ENCODE measurements around the gene DNLZ.

GRCh38 chr9:136313111-136314055 is 50.2 kb downstream of the DNLZ start:
- TF ChIP-seq, protein P1, sequence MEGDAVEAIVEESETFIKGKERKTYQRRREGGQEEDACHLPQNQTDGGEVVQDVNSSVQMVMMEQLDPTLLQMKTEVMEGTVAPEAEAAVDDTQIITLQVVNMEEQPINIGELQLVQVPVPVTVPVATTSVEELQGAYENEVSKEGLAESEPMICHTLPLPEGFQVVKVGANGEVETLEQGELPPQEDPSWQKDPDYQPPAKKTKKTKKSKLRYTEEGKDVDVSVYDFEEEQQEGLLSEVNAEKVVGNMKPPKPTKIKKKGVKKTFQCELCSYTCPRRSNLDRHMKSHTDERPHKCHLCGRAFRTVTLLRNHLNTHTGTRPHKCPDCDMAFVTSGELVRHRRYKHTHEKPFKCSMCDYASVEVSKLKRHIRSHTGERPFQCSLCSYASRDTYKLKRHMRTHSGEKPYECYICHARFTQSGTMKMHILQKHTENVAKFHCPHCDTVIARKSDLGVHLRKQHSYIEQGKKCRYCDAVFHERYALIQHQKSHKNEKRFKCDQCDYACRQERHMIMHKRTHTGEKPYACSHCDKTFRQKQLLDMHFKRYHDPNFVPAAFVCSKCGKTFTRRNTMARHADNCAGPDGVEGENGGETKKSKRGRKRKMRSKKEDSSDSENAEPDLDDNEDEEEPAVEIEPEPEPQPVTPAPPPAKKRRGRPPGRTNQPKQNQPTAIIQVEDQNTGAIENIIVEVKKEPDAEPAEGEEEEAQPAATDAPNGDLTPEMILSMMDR (IDR thresholded peaks at IDR 0.05; ENCODE audit: low read depth, low read length) = no peak
- no peak for TF ChIP-seq EZH2phosphoT487 (IDR thresholded peaks at IDR 0.05; ENCODE audit: low read depth)

Measured in OCI-LY3 (cell line).